DND-41 (cell line): ENCODE data around the gene TCHHL1.

Experiments
- CTCF ChIP-seq: IDR thresholded peaks from 2 replicates; pipeline ENCODE4 v1.5.1; 2012; ENCODE audit warnings: borderline replicate concordance, low read length, moderate library complexity, mild to moderate bottlenecking; ENCODE audit not compliant: poor library complexity, severe bottlenecking; ENCODE audit errors: extremely low read depth
- EZH2 ChIP-seq: IDR thresholded peaks from 3 replicates; pipeline ENCODE4 v1.6.1; 2012; ENCODE audit warnings: borderline replicate concordance, low read depth, mild to moderate bottlenecking, moderate library complexity, low read length, inconsistent platforms; ENCODE audit not compliant: severe bottlenecking

GRCh38 chr1:152034654-152035538 is 54.0 kb downstream of the TCHHL1 start:
- TF ChIP-seq CTCF = peak; percentile 85
- TF ChIP-seq EZH2 = no peak
